Measurements from ENCODE around the gene RPL10L. TPM values are rescaled to one million over a fixed set of nuclear protein-coding genes. Genes with fewer than 3 reads are reported as not detected.

RPL10L gene
- total RNA-seq, 1 experiment from 2014 or later = not detected

GRCh38 chr14:46663382-46663781 is 11.8 kb upstream of the RPL10L start:
- no peak for DNase-seq
- CTCF ChIA-PET = no interaction called here
- Mint-ChIP-seq H3K36me3 (ENCODE audit: insufficient read depth, unreplicated experiment) (no peaks in the 10 kb centered on the region), H3K4me1 (ENCODE audit: low read depth, unreplicated experiment) (no peaks in the 10 kb centered on the region), H3K9me3 (ENCODE audit: low read depth, unreplicated experiment) (no peaks in the 10 kb centered on the region), H3K4me3 (ENCODE audit: low read depth, unreplicated experiment) (no peak overlapping the region), H3K27me3 (ENCODE audit: unreplicated experiment) (no peaks in the 10 kb centered on the region), H3K27ac (ENCODE audit: unreplicated experiment) (no peak overlapping the region)
- no peak for TF ChIP-seq CTCF (IDR thresholded peaks at IDR 0.05; ENCODE audit: unreplicated experiment)
- intact Hi-C loops (cut with micrococcal nuclease; ENCODE audit: unreplicated experiment) = no loop called here
- no TSS peak for BruUV-seq (replicated peaks)

- Mint-ChIP-seq H3K4me3 (ENCODE audit: low read depth, unreplicated experiment) (no peak overlapping the region), H3K9me3 (ENCODE audit: low read depth, unreplicated experiment) (no peaks in the 10 kb centered on the region), H3K27me3 (ENCODE audit: unreplicated experiment) (no peaks in the 10 kb centered on the region), H3K36me3 (ENCODE audit: insufficient read depth, unreplicated experiment) (no peaks in the 10 kb centered on the region), H3K4me1 (ENCODE audit: low read depth, unreplicated experiment) (no peaks in the 10 kb centered on the region), H3K27ac (ENCODE audit: unreplicated experiment) (no peak overlapping the region)
- CTCF ChIA-PET = no interaction called here
- no peak for DNase-seq
- no peak for TF ChIP-seq CTCF (IDR thresholded peaks at IDR 0.05; ENCODE audit: unreplicated experiment)
- intact Hi-C loops (cut with micrococcal nuclease; ENCODE audit: unreplicated experiment) = no loop called here
- no TSS peak for BruUV-seq (replicated peaks)
Measured at GRCh38 chr14:46661728-46662127, 10.1 kb upstream of the RPL10L start.

GRCh38 chr14:46653031-46653755 is 1.6 kb upstream of the RPL10L start:
- DNase-seq = no peak
- H3K27me3 Mint-ChIP-seq (ENCODE audit: unreplicated experiment) = no peaks in the 10 kb centered on the region
- H3K4me1 Mint-ChIP-seq (ENCODE audit: low read depth, unreplicated experiment) = no peaks in the 10 kb centered on the region
- H3K4me3 Mint-ChIP-seq (ENCODE audit: low read depth, unreplicated experiment) = no peak overlapping the region
- intact Hi-C loops (cut with micrococcal nuclease; ENCODE audit: unreplicated experiment) = no loop called here
- H3K27ac Mint-ChIP-seq (ENCODE audit: unreplicated experiment) = no peak overlapping the region
- no peak for TF ChIP-seq CTCF (IDR thresholded peaks at IDR 0.05; ENCODE audit: unreplicated experiment)
- H3K9me3 Mint-ChIP-seq (ENCODE audit: low read depth, unreplicated experiment) = no peaks in the 10 kb centered on the region
- BruUV-seq (replicated peaks) = no TSS peak
- CTCF ChIA-PET = no interaction called here
- H3K36me3 Mint-ChIP-seq (ENCODE audit: insufficient read depth, unreplicated experiment) = no peaks in the 10 kb centered on the region

- H3K36me3 Mint-ChIP-seq (ENCODE audit: insufficient read depth, unreplicated experiment) = no peaks in the 10 kb centered on the region
- CTCF ChIA-PET = no interaction called here
- intact Hi-C loops (cut with micrococcal nuclease; ENCODE audit: unreplicated experiment) = no loop called here
- no peaks in the 10 kb centered on the region for H3K27me3 Mint-ChIP-seq (ENCODE audit: unreplicated experiment)
- no peaks in the 10 kb centered on the region for H3K4me1 Mint-ChIP-seq (ENCODE audit: low read depth, unreplicated experiment)
- H3K9me3 Mint-ChIP-seq (ENCODE audit: low read depth, unreplicated experiment) = peaks cover 2% of the 10 kb centered on the region
- DNase-seq = no peak
- TF ChIP-seq CTCF (IDR thresholded peaks at IDR 0.05; ENCODE audit: unreplicated experiment) = no peak
- BruUV-seq (replicated peaks) = no TSS peak
- no peak overlapping the region for H3K4me3 Mint-ChIP-seq (ENCODE audit: low read depth, unreplicated experiment)
- H3K27ac Mint-ChIP-seq (ENCODE audit: unreplicated experiment) = no peak overlapping the region
Measured at GRCh38 chr14:46646796-46647195, 4.8 kb downstream of the RPL10L start.
